Endodermal cell (in vitro differentiated cells): Measurements from ENCODE around the gene RPL36AL. TPM values are rescaled to one million over a fixed set of nuclear protein-coding genes. Genes with fewer than 3 reads are reported as not detected.
"Not testable (repeated sequence)": the region's sequence is repeated elsewhere in the genome, so short reads cannot be mapped to it uniquely, and the experiment has no call there.

Source experiments
- DNase-seq: peaks from one replicate; pipeline ENCODE4 v3.0.0-alpha.2; 2017
- H3K27ac ChIP-seq: 2 replicates; pipeline ENCODE4 v1.5.1; 2013; ENCODE audit warnings: mild to moderate bottlenecking, low read depth, low read length, moderate library complexity
- H3K27me3 ChIP-seq: 2 replicates; pipeline ENCODE4 v1.6.1; 2013; ENCODE audit warnings: mild to moderate bottlenecking, low read length, moderate library complexity; ENCODE audit not compliant: insufficient read depth, control insufficient read depth, poor library complexity, severe bottlenecking
- H3K36me3 ChIP-seq: 2 replicates; pipeline ENCODE4 v1.7.0; 2013; ENCODE audit warnings: mild to moderate bottlenecking, low read length, moderate library complexity; ENCODE audit not compliant: control insufficient read depth, insufficient read depth
- H3K4me1 ChIP-seq: one replicate; pipeline ENCODE4 v1.7.0; 2013; ENCODE audit warnings: low read length; ENCODE audit not compliant: control insufficient read depth, insufficient read depth
- H3K4me3 ChIP-seq: 2 replicates; pipeline ENCODE4 v1.5.1; 2013; ENCODE audit warnings: mild to moderate bottlenecking, low read length, moderate library complexity
- H3K9ac ChIP-seq: 2 replicates; pipeline ENCODE4 v1.6.1; 2013; ENCODE audit warnings: mild to moderate bottlenecking, low read length, moderate library complexity; ENCODE audit not compliant: poor library complexity, severe bottlenecking; ENCODE audit errors: extremely low read depth
- H3K9me3 ChIP-seq: 2 replicates; pipeline ENCODE4 v1.6.1; 2013; ENCODE audit warnings: mild to moderate bottlenecking, low read length, moderate library complexity; ENCODE audit not compliant: control insufficient read depth
- H3K27ac Mint-ChIP-seq: 2 replicates; pipeline ENCODE4 v1.8.0; 2020; ENCODE audit warnings: mixed read lengths
- H3K27me3 Mint-ChIP-seq: 2 replicates; pipeline ENCODE4 v1.8.0; 2021; ENCODE audit warnings: mild to moderate bottlenecking, mixed read lengths; ENCODE audit not compliant: insufficient read depth
- H3K36me3 Mint-ChIP-seq: 2 replicates; pipeline ENCODE4 v1.8.0; 2020; ENCODE audit warnings: low read depth, mixed read lengths
- H3K4me1 Mint-ChIP-seq: 2 replicates; pipeline ENCODE4 v1.8.0; 2020; ENCODE audit warnings: mixed read lengths
- H3K4me3 Mint-ChIP-seq: 2 replicates; pipeline ENCODE4 v1.8.0; 2020; ENCODE audit warnings: mild to moderate bottlenecking, moderate library complexity, mixed read lengths
- H3K9me3 Mint-ChIP-seq: 2 replicates; pipeline ENCODE4 v1.8.0; 2020; ENCODE audit warnings: mild to moderate bottlenecking, mixed read lengths
- WGBS, 2 experiments: methylation state at CpG; one replicate each; pipeline versions ENCODE4 v1.1.5 to v1.1.7; 2013; ENCODE audit warnings: missing lambda C conversion rate in 2 of 2, mixed read lengths in 1 of 2; ENCODE audit not compliant: insufficient coverage in 1 of 2, insufficient read length in 1 of 2; 5-methylcytosine and 5-hydroxymethylcytosine counted together
- total RNA-seq, 2 donors: library from RNA; stranded (reverse); fragmentation: NEBNext Ultra II Directional in 1 of 2; extraction: Animal tissue kit (Norgen Biotek cat#: 25700) in 1 of 2; gene quantifications; 2 replicates in 1 of 2; 3 replicates in 1 of 2; pipeline ENCODE4 v1.2.1, GENCODE V29; 2021
- TF ChIP-seq, protein P1 (sequence below): fragments of 200-600 bp; sonication (generic); conservative IDR thresholded peaks from 2 replicates; pipeline ENCODE4 v1.5.0; 2021; ENCODE audit warnings: antibody characterized with exemption, mild to moderate bottlenecking

RPL36AL gene
- total RNA-seq, 2 donors from 2014 or later: 167 to 176 TPM

- Histone ChIP-seq H3K9ac (peak within 1 kb of the TSS; percentile 81), H3K27ac (peak within 1 kb of the TSS; percentile 85), H3K4me1 (no peaks in the 10 kb centered on the region), H3K27me3 (no peaks in the 10 kb centered on the region), H3K36me3 (peaks cover 32% of the 10 kb centered on the region), H3K4me3 (peak within 1 kb of the TSS; percentile 91), H3K9me3 (no peaks in the 10 kb centered on the region)
- peak within 1 kb of the TSS; percentile 100 for H3K4me3 Mint-ChIP-seq
- WGBS, 2 experiments: 0 to 1% methylated on average over 29 to 51 of the region's 55 CpGs
- TF ChIP-seq, protein P1, sequence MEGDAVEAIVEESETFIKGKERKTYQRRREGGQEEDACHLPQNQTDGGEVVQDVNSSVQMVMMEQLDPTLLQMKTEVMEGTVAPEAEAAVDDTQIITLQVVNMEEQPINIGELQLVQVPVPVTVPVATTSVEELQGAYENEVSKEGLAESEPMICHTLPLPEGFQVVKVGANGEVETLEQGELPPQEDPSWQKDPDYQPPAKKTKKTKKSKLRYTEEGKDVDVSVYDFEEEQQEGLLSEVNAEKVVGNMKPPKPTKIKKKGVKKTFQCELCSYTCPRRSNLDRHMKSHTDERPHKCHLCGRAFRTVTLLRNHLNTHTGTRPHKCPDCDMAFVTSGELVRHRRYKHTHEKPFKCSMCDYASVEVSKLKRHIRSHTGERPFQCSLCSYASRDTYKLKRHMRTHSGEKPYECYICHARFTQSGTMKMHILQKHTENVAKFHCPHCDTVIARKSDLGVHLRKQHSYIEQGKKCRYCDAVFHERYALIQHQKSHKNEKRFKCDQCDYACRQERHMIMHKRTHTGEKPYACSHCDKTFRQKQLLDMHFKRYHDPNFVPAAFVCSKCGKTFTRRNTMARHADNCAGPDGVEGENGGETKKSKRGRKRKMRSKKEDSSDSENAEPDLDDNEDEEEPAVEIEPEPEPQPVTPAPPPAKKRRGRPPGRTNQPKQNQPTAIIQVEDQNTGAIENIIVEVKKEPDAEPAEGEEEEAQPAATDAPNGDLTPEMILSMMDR: no peak
- no peaks in the 10 kb centered on the region for H3K27me3 Mint-ChIP-seq
- peak; percentile 99 for DNase-seq
- peak within 1 kb of the TSS; percentile 100 for H3K27ac Mint-ChIP-seq
- H3K36me3 Mint-ChIP-seq: peaks cover 46% of the 10 kb centered on the region
- H3K9me3 Mint-ChIP-seq: no peaks in the 10 kb centered on the region
- H3K4me1 Mint-ChIP-seq: peaks cover 22% of the 10 kb centered on the region
Observed at GRCh38 chr14:49585803-49586672, 34.4 kb downstream of the RPL36AL start, which contains the start of gene RPS29. Gene RPS29 (minus strand): TSS chr14:49586380. CDS start chr14:49586346, 34 bp downstream.

- Mint-ChIP-seq H3K4me1 (peaks cover 22% of the 10 kb centered on the region), H3K27ac (peak overlapping the region; percentile 100), H3K4me3 (peak overlapping the region; percentile 100), H3K36me3 (peaks cover 46% of the 10 kb centered on the region)
- H3K4me1 ChIP-seq, H3K9me3 Mint-ChIP-seq, H3K27ac ChIP-seq, H3K9me3 ChIP-seq, H3K27me3 Mint-ChIP-seq, DNase-seq, H3K27me3 ChIP-seq: not testable (repeated sequence)
- 4 to 8% methylated on average over 16 to 29 of the region's 32 CpGs for WGBS, 2 experiments
- Histone ChIP-seq H3K4me3 (peak overlapping the region; percentile 91), H3K36me3 (peaks cover 32% of the 10 kb centered on the region), H3K9ac (peak overlapping the region; percentile 81)
Observed at GRCh38 chr14:49584981-49585640, 35.3 kb downstream of the RPL36AL start.

DNA sequence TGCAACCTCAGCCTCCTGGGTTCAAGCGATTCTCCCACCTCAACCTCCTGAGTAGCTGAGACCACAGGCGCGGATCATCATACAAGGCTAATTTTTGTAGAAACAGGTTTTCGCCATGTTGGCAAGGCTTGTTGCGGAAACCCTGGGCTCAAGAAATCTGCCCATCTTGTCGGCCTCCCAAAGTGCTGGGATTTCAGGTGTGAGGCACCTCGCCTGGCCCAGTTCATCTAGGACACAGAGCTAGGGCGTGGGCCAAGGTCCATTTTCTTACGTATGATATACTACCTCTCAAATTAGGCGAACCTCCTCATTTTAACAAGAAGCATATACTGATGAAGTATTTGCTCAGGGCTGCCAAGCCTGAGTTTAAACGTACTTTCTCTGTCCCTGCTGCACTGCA lies 36.4 kb downstream of the RPL36AL start:
- Histone ChIP-seq H3K27me3 (no peaks in the 10 kb centered on the region), H3K36me3 (peaks cover 37% of the 10 kb centered on the region), H3K27ac (no peak overlapping the region), H3K4me1 (no peaks in the 10 kb centered on the region), H3K9ac (peak overlapping the region; percentile 81), H3K9me3 (no peaks in the 10 kb centered on the region), H3K4me3 (peak overlapping the region; percentile 91)
- H3K4me1 Mint-ChIP-seq: peaks cover 22% of the 10 kb centered on the region
- WGBS, 2 experiments: 89 to 97% methylated on average over 11 of the region's 11 CpGs
- peaks cover 46% of the 10 kb centered on the region for H3K36me3 Mint-ChIP-seq
- peak overlapping the region; percentile 100 for H3K4me3 Mint-ChIP-seq
- H3K9me3 Mint-ChIP-seq: no peaks in the 10 kb centered on the region
- no peaks in the 10 kb centered on the region for H3K27me3 Mint-ChIP-seq
- TF ChIP-seq, protein P1: no peak
- no peak for DNase-seq
- peak overlapping the region; percentile 100 for H3K27ac Mint-ChIP-seq
